ENCODE data around the gene PDE4B. TPM values are rescaled to one million over a fixed set of nuclear protein-coding genes. Genes with fewer than 3 reads are reported as not detected.

The PDE4B gene
- total and polyA plus RNA-seq, 12 donors, result 1.2 to 14.9 (median 3.9) TPM

DNA sequence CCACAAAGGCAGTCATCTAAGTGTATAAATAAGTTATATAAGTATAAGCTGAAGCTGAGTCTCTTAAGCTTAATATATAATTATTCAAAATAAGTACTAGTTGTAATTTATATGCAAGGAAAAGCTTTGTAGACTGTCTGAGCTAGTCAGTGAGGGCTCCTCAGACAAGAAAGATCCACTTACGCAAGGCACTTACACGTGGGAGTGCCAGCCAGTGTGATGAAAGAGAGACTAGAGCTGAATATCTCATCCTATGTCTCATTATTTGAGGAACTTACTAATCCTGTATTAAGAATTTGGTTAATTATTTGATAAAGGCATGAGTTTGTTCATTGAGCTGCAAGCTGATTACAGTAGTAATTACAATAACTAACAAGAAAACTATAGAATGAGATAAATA, 146.9 kb downstream of the PDE4B start:
- 41 to 51% (median 50%) methylated on average over 2 of the region's 2 CpGs for WGBS, 4 donors
- intact Hi-C loops (cut with DNase I), result no loop called here

DNA sequence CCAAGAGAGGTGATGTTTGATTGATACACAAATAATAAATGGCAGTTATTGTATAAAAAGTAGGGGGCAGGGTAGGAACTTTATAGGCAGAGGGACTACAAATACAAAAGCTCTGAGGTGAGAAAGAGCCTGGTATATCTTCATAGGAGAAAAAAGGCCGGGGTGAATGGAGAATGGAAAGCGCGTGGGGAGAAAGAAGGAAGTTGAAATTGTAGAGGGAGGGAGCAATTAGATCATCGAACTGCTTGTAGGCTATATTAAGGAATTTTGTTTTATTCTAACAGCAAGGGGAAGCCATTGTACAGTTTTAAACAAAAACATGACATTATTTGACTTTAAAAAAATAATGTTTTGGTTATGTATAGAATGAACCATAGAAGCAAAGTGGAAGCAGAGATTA, 147.4 kb downstream of the PDE4B start:
- TF ChIP-seq POLR2A (IDR thresholded peaks at IDR 0.05), result no peak
- TF ChIP-seq, protein P1, sequence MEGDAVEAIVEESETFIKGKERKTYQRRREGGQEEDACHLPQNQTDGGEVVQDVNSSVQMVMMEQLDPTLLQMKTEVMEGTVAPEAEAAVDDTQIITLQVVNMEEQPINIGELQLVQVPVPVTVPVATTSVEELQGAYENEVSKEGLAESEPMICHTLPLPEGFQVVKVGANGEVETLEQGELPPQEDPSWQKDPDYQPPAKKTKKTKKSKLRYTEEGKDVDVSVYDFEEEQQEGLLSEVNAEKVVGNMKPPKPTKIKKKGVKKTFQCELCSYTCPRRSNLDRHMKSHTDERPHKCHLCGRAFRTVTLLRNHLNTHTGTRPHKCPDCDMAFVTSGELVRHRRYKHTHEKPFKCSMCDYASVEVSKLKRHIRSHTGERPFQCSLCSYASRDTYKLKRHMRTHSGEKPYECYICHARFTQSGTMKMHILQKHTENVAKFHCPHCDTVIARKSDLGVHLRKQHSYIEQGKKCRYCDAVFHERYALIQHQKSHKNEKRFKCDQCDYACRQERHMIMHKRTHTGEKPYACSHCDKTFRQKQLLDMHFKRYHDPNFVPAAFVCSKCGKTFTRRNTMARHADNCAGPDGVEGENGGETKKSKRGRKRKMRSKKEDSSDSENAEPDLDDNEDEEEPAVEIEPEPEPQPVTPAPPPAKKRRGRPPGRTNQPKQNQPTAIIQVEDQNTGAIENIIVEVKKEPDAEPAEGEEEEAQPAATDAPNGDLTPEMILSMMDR (IDR thresholded peaks at IDR 0.05), result no peak
- H3K36me3 ChIP-seq (replicated peaks in 1 of 2), result no peaks in the 10 kb centered on the region
- no peak for DNase-seq
- H3K27me3 ChIP-seq, result no peaks in the 10 kb centered on the region
- WGBS, 4 donors, result 68 to 79% (median 73%) methylated on average over 4 of the region's 4 CpGs
- H3K4me1 ChIP-seq (replicated peaks in 1 of 2), result no peaks in the 10 kb centered on the region
- intact Hi-C loops (cut with DNase I), result no loop called here
- no peak overlapping the region for H3K4me3 ChIP-seq
- H3K27ac ChIP-seq, result no peak overlapping the region
- H3K9me3 ChIP-seq (replicated peaks in 1 of 3), result no peaks in the 10 kb centered on the region

More for the DNA sequence above, 146.9 kb downstream of the PDE4B start:
- DNase-seq, result peak in 3 of 7 donors; percentile 18 to 31 (median 21)
- Histone ChIP-seq H3K4me1 (replicated peaks in 1 of 2) (no peaks in the 10 kb centered on the region), H3K36me3 (replicated peaks in 1 of 2) (no peaks in the 10 kb centered on the region), H3K27me3 (no peaks in the 10 kb centered on the region), H3K27ac (no peak overlapping the region), H3K4me3 (no peak overlapping the region), H3K9me3 (replicated peaks in 1 of 3) (no peaks in the 10 kb centered on the region)
- TF ChIP-seq, protein P1 (IDR thresholded peaks at IDR 0.05), result no peak
- no peak for TF ChIP-seq POLR2A (IDR thresholded peaks at IDR 0.05)

- no peaks in the 10 kb centered on the region for H3K36me3 ChIP-seq (replicated peaks in 1 of 2)
- H3K27ac ChIP-seq, result no peak overlapping the region
- no peak for TF ChIP-seq POLR2A (IDR thresholded peaks at IDR 0.05)
- TF ChIP-seq, protein P1 (IDR thresholded peaks at IDR 0.05), result no peak
- H3K27me3 ChIP-seq, result no peaks in the 10 kb centered on the region
- H3K4me3 ChIP-seq, result no peak overlapping the region
- H3K9me3 ChIP-seq (replicated peaks in 1 of 3), result no peaks in the 10 kb centered on the region
- no peak for DNase-seq
- intact Hi-C loops (cut with DNase I), result no loop called here
- WGBS, 4 donors, result 7 to 19% (median 13%) methylated on average over 1 of the region's 1 CpG
- H3K4me1 ChIP-seq (replicated peaks in 1 of 2), result no peaks in the 10 kb centered on the region
Observed at GRCh38 chr1:65942476-65942875, 149.8 kb downstream of the PDE4B start.

DNA sequence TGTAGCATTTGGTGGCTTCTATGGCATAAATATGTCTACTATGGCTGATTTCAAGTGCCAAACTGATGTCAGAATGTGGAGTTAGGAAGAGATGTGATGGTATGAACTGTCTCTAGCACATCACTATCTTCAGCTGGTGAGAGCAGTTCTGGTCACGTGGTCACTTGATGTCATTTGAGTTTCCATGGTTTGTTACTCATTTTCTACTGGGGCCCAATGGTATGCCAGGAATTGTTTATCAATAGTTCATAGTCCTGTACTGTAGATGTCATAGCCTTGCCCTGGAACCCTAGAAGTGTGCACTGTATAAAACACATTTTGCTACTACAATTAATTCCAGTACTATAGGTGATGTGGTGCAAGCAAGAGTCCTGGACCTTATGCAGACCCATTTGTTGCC, 153.7 kb downstream of the PDE4B start:
- Histone ChIP-seq H3K4me3 (no peak overlapping the region), H3K4me1 (replicated peaks in 1 of 2) (no peaks in the 10 kb centered on the region), H3K36me3 (replicated peaks in 1 of 2) (no peaks in the 10 kb centered on the region), H3K27me3 (no peaks in the 10 kb centered on the region), H3K27ac (no peak overlapping the region), H3K9me3 (replicated peaks in 1 of 3) (no peaks in the 10 kb centered on the region)
- TF ChIP-seq, protein P1 (IDR thresholded peaks at IDR 0.05), result no peak
- TF ChIP-seq POLR2A (IDR thresholded peaks at IDR 0.05), result no peak
- intact Hi-C loops (cut with DNase I), result no loop called here
- DNase-seq, result no peak
- WGBS, 4 donors, result 36 to 61% (median 43%) methylated on average over 1 of the region's 1 CpG
